HCT116 (cell line): ENCODE measurements around the gene PPP3CB. TPM values are rescaled to one million over a fixed set of nuclear protein-coding genes. Genes with fewer than 3 reads are reported as not detected.

Experiments used
- ATAC-seq: fragments of 200-7000 bp; cut with Tn5 transposase; 2 replicates; pipeline ENCODE4 v1.9.1; 2020; ENCODE audit warnings: mild to moderate bottlenecking, moderate library complexity
- BruUV-seq: library from RNA; stranded (reverse); fragments of 400-500 nt; replicated peaks from 2 replicates; lab custom pipeline; 2021; lab: Mats Ljungman, UMichigan
- CTCF ChIA-PET: fragments of 300-600 bp; sonication (Branson Sonifier 250); formaldehyde crosslinking; loops from one replicate; lab custom pipeline; 2021; ENCODE audit warnings: antibody characterized with exemption; lab: Charles Lee
- POLR2A ChIA-PET: fragments of 300-600, 350-600 bp; sonication (Branson Sonifier 250); formaldehyde crosslinking; loops from one replicate; lab custom pipeline; 2021; ENCODE audit warnings: antibody characterized with exemption; lab: Charles Lee
- RAD21 ChIA-PET, 2 experiments: fragments of 300-600 bp; sonication (Branson Sonifier 250); formaldehyde crosslinking; loops; one replicate each; lab custom pipeline; 2023; ENCODE audit warnings: low total read pairs in 2 of 2; ENCODE audit not compliant: uncharacterized antibody in 2 of 2, unreplicated experiment in 2 of 2, low non-redundant PET in 1 of 2; lab: Charles Lee
- DNase-seq: peaks from one replicate; pipeline ENCODE4 v3.0.0-alpha.2; 2010; ENCODE audit warnings: low read depth, low spot score
- H2AFZ ChIP-seq: fragments of 200-600 bp; shearing (Covaris generic), sonication (generic); 2 replicates; pipeline ENCODE4 v1.6.1; 2017; ENCODE audit warnings: low read depth, mixed run types, mixed read lengths, antibody characterized with exemption, low read length; ENCODE audit not compliant: poor library complexity, severe bottlenecking
- H3K27ac ChIP-seq: 2 replicates; pipeline ENCODE4 v1.5.1; 2012; ENCODE audit warnings: low read depth, low read length
- H3K27me3 ChIP-seq: fragments of 200-600 bp; sonication (generic); 2 replicates; pipeline ENCODE4 v1.6.1; 2016; ENCODE audit warnings: mixed run types, low read length, mixed read lengths; ENCODE audit not compliant: insufficient read depth
- H3K36me3 ChIP-seq, 2 experiments: fragments of 200-500 bp in 1 of 2; fragments of 200-600 bp in 1 of 2; sonication (Bioruptor generic) in 1 of 2; sonication (generic) in 1 of 2; 2 replicates each; pipeline versions ENCODE4 v1.5.1 to v1.6.1; 2014 to 2016; ENCODE audit warnings: low read length in 2 of 2, inconsistent platforms in 1 of 2, mixed read lengths in 1 of 2, mixed run types in 1 of 2; ENCODE audit not compliant: insufficient read depth in 2 of 2, control insufficient read depth in 1 of 2
- H3K4me1 ChIP-seq, 2 experiments: fragments of 200-600 bp in 1 of 2; sonication (generic) in 1 of 2; 2 replicates each; pipeline versions ENCODE4 v1.5.1 to v1.6.1; 2012 to 2017; ENCODE audit warnings: low read length in 2 of 2, inconsistent platforms in 1 of 2, mild to moderate bottlenecking in 1 of 2, mixed read lengths in 1 of 2, mixed run types in 1 of 2, moderate library complexity in 1 of 2; ENCODE audit not compliant: insufficient read depth in 2 of 2, control insufficient read depth in 1 of 2
- H3K4me2 ChIP-seq: fragments of 200-600 bp; sonication (generic); 2 replicates; pipeline ENCODE4 v1.6.1; 2017; ENCODE audit warnings: mixed run types, low read length, mixed read lengths
- H3K4me3 ChIP-seq, 2 experiments: fragments of 200-600 bp in 1 of 2; sonication (generic) in 1 of 2; replicated peaks in 1 of 2; 2 replicates each; pipeline ENCODE4 v1.5.1; 2011 to 2016; ENCODE audit warnings: low read length in 2 of 2, control low read depth in 1 of 2, low read depth in 1 of 2, mild to moderate bottlenecking in 1 of 2, mixed read lengths in 1 of 2, mixed run types in 1 of 2
- H3K79me2 ChIP-seq: fragments of 200-600 bp; sonication (generic); 2 replicates; pipeline ENCODE4 v1.6.1; 2017; ENCODE audit warnings: mild to moderate bottlenecking, mixed run types, low read length, moderate library complexity, mixed read lengths; ENCODE audit not compliant: insufficient read depth
- H3K9ac ChIP-seq: fragments of 200-600 bp; sonication (generic); 2 replicates; pipeline ENCODE4 v1.6.1; 2016; ENCODE audit warnings: low read length, mixed read lengths
- H3K9me2 ChIP-seq: fragments of 200-600 bp; sonication (generic), shearing (Covaris generic); 2 replicates; pipeline ENCODE4 v1.6.1; 2017; ENCODE audit warnings: mixed run types, mild to moderate bottlenecking, moderate library complexity; ENCODE audit not compliant: insufficient read depth
- H3K9me3 ChIP-seq, 2 experiments: fragments of 200-500 bp in 1 of 2; fragments of 200-600 bp in 1 of 2; sonication (Bioruptor generic) in 1 of 2; sonication (generic) in 1 of 2; 2 replicates each; pipeline ENCODE4 v1.6.1; 2014 to 2017; ENCODE audit warnings: low read length in 2 of 2, mixed read lengths in 2 of 2, inconsistent platforms in 1 of 2, low read depth in 1 of 2, mild to moderate bottlenecking in 1 of 2, mixed run types in 1 of 2, moderate library complexity in 1 of 2; ENCODE audit not compliant: control insufficient read depth in 1 of 2, insufficient read depth in 1 of 2
- H4K20me1 ChIP-seq: fragments of 200-600 bp; sonication (generic), shearing (Covaris generic); 2 replicates; pipeline ENCODE4 v1.6.1; 2017; ENCODE audit warnings: mixed run types, mild to moderate bottlenecking, moderate library complexity; ENCODE audit not compliant: insufficient read depth
- CBX3 ChIP-seq: IDR thresholded peaks from 2 replicates; pipeline ENCODE4 v1.6.1; 2012; ENCODE audit warnings: low read depth
- CEBPB ChIP-seq: IDR thresholded peaks from 2 replicates; pipeline ENCODE4 v1.6.1; 2012; ENCODE audit warnings: low read depth
- ELF1 ChIP-seq: IDR thresholded peaks from 2 replicates; pipeline ENCODE4 v1.6.1; 2012; ENCODE audit warnings: low read depth, borderline replicate concordance
- EZH2 ChIP-seq: fragments of 200-600 bp; sonication (generic); IDR thresholded peaks from 2 replicates; pipeline ENCODE4 v1.6.1; 2017; ENCODE audit warnings: antibody characterized with exemption, mixed run types
- FOSL1 ChIP-seq: IDR thresholded peaks from 2 replicates; pipeline ENCODE4 v1.6.1; 2012; ENCODE audit warnings: low read depth
- JUND ChIP-seq: IDR thresholded peaks from 2 replicates; pipeline ENCODE4 v1.6.1; 2012
- POLR2A ChIP-seq: IDR thresholded peaks from 2 replicates; pipeline ENCODE4 v1.7.0; 2011; ENCODE audit warnings: borderline replicate concordance; ENCODE audit not compliant: insufficient read depth, insufficient read length; ENCODE audit errors: extremely low read depth
- POLR2AphosphoS5 ChIP-seq: IDR thresholded peaks from 2 replicates; pipeline ENCODE4 v1.6.1; 2011; ENCODE audit warnings: mild to moderate bottlenecking, low read depth, low read length, moderate library complexity
- SIN3A ChIP-seq: IDR thresholded peaks from 2 replicates; pipeline ENCODE4 v1.6.1; 2012; ENCODE audit warnings: low read depth
- SP1 ChIP-seq: IDR thresholded peaks from 2 replicates; pipeline ENCODE4 v1.6.1; 2012; ENCODE audit warnings: low read depth
- TCF7L2 ChIP-seq: IDR thresholded peaks from 2 replicates; pipeline ENCODE4 v1.7.0; 2011; ENCODE audit warnings: borderline replicate concordance, inconsistent platforms; ENCODE audit not compliant: insufficient read depth, insufficient read length; ENCODE audit errors: extremely low read depth
- intact Hi-C: fragments of 100-400 bp; cut with micrococcal nuclease; formaldehyde crosslinking; loops from 2 replicates; pipeline ENCODE4 v1.10.0; 2022
- total RNA-seq: library from RNA; stranded (reverse); gene quantifications from one replicate; pipeline ENCODE4 v1.2.1, GENCODE V29; 2021; ENCODE audit not compliant: unreplicated experiment
- TF ChIP-seq, protein P1 (sequence below): IDR thresholded peaks from 2 replicates; pipeline ENCODE4 v1.6.1; 2011; ENCODE audit warnings: mild to moderate bottlenecking, low read length, moderate library complexity; ENCODE audit not compliant: insufficient replicate concordance; ENCODE audit errors: extremely low read depth
- TF ChIP-seq, protein P2 (sequence below): IDR thresholded peaks from 2 replicates; pipeline ENCODE4 v1.6.1; 2012
- TF ChIP-seq, protein P3 (sequence below): IDR thresholded peaks from 2 replicates; pipeline ENCODE4 v1.6.1; 2012
- TF ChIP-seq, protein P4 (sequence below), 3 experiments: fragments of 200-600 bp in 1 of 3; sonication (generic) in 1 of 3; IDR thresholded peaks in 2 of 3; conservative IDR thresholded peaks in 1 of 3; 2 replicates each; pipeline ENCODE4 v1.5.1; 2012 to 2017; ENCODE audit warnings: low read depth in 2 of 3, low read length in 2 of 3, antibody characterized with exemption in 1 of 3, borderline replicate concordance in 1 of 3, control low read depth in 1 of 3, mild to moderate bottlenecking in 1 of 3, mixed read lengths in 1 of 3, mixed run types in 1 of 3, moderate library complexity in 1 of 3; ENCODE audit not compliant: insufficient read depth in 1 of 3

Gene PPP3CB
- total RNA-seq, 1 experiment from 2014 or later, result 32.0 TPM

DNA sequence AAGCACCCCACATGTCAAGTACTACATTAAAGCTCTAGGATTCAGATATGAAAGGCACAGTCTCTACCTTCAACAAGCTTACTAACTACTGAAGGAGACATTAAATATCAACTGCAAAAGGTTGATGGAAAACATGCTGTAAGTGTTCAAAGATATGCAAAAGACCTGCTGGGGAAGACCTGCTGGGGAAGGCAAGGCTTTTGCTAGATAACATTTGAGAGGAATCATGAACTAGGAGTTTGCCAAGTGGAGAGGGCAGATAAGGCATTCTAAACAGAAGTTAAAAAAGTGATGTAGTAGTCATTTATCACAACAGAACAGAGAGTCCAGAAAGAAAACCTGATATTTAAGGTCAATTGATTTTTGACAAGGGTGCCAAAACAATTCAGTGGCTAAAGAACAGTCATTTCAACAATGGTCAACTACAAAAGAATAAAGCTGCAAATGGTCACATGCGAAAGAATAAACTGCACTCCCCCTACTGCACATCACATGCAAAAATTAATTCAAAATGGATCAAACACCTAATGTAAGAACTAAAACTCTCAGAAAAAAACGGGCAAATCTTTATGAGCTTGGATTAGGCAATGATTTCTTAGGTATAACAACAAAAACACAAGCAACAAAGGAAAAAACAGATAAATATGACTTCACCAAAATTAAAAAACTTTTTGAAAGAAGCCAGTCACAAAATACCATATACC lies 39.5 kb downstream of the PPP3CB start (continued):
- TF ChIP-seq, protein P1, sequence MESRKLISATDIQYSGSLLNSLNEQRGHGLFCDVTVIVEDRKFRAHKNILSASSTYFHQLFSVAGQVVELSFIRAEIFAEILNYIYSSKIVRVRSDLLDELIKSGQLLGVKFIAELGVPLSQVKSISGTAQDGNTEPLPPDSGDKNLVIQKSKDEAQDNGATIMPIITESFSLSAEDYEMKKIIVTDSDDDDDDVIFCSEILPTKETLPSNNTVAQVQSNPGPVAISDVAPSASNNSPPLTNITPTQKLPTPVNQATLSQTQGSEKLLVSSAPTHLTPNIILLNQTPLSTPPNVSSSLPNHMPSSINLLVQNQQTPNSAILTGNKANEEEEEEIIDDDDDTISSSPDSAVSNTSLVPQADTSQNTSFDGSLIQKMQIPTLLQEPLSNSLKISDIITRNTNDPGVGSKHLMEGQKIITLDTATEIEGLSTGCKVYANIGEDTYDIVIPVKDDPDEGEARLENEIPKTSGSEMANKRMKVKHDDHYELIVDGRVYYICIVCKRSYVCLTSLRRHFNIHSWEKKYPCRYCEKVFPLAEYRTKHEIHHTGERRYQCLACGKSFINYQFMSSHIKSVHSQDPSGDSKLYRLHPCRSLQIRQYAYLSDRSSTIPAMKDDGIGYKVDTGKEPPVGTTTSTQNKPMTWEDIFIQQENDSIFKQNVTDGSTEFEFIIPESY, result no peak
- TF ChIP-seq TCF7L2 (no peak), EZH2 (no peak), JUND (no peak), FOSL1 (no peak), SIN3A (no peak), CEBPB (no peak), ELF1 (no peak)
- TF ChIP-seq, all 23 proteins: peak for 0

DNA sequence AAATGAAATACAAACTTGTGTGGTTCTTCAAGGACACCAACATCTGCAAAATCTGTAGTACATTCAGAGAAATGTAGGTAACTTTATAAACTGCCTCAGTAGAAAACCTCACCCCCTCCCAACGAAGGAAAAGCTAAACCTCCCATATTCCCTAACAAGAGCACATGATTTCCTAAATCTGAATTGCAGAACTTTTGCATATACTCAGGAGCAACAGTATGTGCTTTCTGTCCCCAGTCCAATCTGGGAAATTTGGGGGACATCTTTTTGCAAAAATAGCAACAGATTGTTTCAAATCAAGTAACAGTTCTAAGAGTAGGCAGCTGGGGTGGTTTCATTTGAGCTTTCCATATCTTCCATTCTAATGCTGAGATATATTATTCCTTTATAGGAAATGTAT lies 46.7 kb downstream of the PPP3CB start:
- H3K79me2 ChIP-seq, result no peaks in the 10 kb centered on the region
- no peak overlapping the region for H3K9ac ChIP-seq
- peaks cover 0 to 6% of the 10 kb centered on the region in 2 experiments; a peak in 1 of 4 replicates for H3K36me3 ChIP-seq
- H3K9me3 ChIP-seq, result no peaks in the 10 kb centered on the region
- no peak overlapping the region for H3K4me2 ChIP-seq
- no peaks in the 10 kb centered on the region for H3K4me1 ChIP-seq
- H3K27me3 ChIP-seq, result no peaks in the 10 kb centered on the region
- RAD21 ChIA-PET, result no interaction called here
- CTCF ChIA-PET, result no interaction called here
- H4K20me1 ChIP-seq, result no peaks in the 10 kb centered on the region
- ATAC-seq (no peak), DNase-seq (no peak)
- POLR2A ChIA-PET, result no interaction called here
- no peak overlapping the region for H2AFZ ChIP-seq
- H3K9me2 ChIP-seq, result no peaks in the 10 kb centered on the region
- BruUV-seq, result no TSS peak
- H3K4me3 ChIP-seq, result no peak overlapping the region
- H3K27ac ChIP-seq, result no peak overlapping the region
- intact Hi-C loops, result no loop called here
- TF ChIP-seq, protein P1, result no peak
- TF ChIP-seq ELF1, result no peak
- no peak for TF ChIP-seq TCF7L2
- TF ChIP-seq, protein P2, sequence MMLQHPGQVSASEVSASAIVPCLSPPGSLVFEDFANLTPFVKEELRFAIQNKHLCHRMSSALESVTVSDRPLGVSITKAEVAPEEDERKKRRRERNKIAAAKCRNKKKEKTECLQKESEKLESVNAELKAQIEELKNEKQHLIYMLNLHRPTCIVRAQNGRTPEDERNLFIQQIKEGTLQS, result no peak
- TF ChIP-seq SIN3A, result no peak
- no peak for TF ChIP-seq POLR2A
- no peak for TF ChIP-seq POLR2AphosphoS5
- TF ChIP-seq CBX3, result no peak
- no peak for TF ChIP-seq FOSL1
- TF ChIP-seq, protein P3, sequence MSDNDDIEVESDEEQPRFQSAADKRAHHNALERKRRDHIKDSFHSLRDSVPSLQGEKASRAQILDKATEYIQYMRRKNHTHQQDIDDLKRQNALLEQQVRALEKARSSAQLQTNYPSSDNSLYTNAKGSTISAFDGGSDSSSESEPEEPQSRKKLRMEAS, result no peak
- TF ChIP-seq, protein P4, sequence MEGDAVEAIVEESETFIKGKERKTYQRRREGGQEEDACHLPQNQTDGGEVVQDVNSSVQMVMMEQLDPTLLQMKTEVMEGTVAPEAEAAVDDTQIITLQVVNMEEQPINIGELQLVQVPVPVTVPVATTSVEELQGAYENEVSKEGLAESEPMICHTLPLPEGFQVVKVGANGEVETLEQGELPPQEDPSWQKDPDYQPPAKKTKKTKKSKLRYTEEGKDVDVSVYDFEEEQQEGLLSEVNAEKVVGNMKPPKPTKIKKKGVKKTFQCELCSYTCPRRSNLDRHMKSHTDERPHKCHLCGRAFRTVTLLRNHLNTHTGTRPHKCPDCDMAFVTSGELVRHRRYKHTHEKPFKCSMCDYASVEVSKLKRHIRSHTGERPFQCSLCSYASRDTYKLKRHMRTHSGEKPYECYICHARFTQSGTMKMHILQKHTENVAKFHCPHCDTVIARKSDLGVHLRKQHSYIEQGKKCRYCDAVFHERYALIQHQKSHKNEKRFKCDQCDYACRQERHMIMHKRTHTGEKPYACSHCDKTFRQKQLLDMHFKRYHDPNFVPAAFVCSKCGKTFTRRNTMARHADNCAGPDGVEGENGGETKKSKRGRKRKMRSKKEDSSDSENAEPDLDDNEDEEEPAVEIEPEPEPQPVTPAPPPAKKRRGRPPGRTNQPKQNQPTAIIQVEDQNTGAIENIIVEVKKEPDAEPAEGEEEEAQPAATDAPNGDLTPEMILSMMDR (IDR thresholded peaks at IDR 0.05 in 2 of 3, conservative IDR thresholded peaks at IDR 0.05 in 1 of 3; ENCODE audit: borderline replicate concordance in 1 of 3, insufficient read depth in 1 of 3, low read depth in 2 of 3, low read length in 2 of 3), result no peak
- no peak for TF ChIP-seq SP1
